Measurements from ENCODE around the gene PRDM16. TPM values are rescaled to one million over a fixed set of nuclear protein-coding genes. Genes with fewer than 3 reads are reported as not detected.

Gene PRDM16
- total and polyA plus RNA-seq, 2 of the 13 experiments (the other 11 are each of a cell fraction or from before 2014, with no cell fraction given) = 0.15 to 0.81 TPM

DNA sequence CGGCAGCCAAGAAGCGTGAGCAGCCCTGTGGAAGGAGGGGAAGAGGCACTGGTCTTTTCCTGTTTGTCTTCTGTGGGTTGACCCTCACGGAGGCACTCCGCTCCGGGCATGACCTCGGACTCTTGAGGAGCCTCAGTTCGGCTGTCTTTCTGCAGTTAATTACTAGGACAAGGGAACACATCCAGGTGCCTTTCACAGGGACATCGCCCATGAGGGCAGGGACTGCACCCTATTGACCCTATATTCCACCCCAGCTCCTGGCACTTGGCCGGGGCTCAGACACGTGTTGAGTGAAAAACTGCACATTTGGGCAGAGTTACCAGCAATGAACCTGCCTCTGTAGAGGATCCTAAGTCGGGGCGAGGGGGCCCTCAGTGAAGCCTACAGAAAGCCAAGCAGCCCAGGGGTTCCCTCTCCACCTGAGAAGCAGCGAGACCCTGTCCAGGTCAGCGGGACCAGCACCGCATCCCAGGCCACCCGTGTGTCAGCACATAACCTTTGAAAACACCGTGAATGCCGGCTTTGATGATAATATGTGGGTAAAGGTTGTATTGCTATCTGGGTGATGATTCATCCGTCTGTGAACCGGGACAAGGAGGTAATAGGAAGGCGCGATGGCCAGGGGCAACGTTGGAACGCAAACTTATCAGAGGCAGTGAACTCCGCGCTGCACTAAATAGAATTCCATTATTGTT lies 224.0 kb downstream of the PRDM16 start (continued):
- TF ChIP-seq, protein P1, sequence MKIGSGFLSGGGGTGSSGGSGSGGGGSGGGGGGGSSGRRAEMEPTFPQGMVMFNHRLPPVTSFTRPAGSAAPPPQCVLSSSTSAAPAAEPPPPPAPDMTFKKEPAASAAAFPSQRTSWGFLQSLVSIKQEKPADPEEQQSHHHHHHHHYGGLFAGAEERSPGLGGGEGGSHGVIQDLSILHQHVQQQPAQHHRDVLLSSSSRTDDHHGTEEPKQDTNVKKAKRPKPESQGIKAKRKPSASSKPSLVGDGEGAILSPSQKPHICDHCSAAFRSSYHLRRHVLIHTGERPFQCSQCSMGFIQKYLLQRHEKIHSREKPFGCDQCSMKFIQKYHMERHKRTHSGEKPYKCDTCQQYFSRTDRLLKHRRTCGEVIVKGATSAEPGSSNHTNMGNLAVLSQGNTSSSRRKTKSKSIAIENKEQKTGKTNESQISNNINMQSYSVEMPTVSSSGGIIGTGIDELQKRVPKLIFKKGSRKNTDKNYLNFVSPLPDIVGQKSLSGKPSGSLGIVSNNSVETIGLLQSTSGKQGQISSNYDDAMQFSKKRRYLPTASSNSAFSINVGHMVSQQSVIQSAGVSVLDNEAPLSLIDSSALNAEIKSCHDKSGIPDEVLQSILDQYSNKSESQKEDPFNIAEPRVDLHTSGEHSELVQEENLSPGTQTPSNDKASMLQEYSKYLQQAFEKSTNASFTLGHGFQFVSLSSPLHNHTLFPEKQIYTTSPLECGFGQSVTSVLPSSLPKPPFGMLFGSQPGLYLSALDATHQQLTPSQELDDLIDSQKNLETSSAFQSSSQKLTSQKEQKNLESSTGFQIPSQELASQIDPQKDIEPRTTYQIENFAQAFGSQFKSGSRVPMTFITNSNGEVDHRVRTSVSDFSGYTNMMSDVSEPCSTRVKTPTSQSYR (CRISPR knock-in tag; IDR thresholded peaks at IDR 0.05; ENCODE audit: borderline replicate concordance) = no peak
- TF ChIP-seq SRSF1 (optimal IDR thresholded peaks at IDR 0.05; ENCODE audit: low read depth, low read length) = no peak
- 0 out of 2 replicates have a peak, but pooled peaks have one; percentile 67 for TF ChIP-seq REL (CRISPR knock-in tag; conservative IDR thresholded peaks at IDR 0.05)
- peak; percentile 77; the same call in 1 of the 2 replicates for TF ChIP-seq FOXK1 (CRISPR knock-in tag; IDR thresholded peaks at IDR 0.05; ENCODE audit: borderline replicate concordance, low read depth)
- peak; percentile 49 for TF ChIP-seq POLR2AphosphoS5 (IDR thresholded peaks at IDR 0.05; ENCODE audit: low read depth, low read length)
- no peak for TF ChIP-seq ZNF33B (CRISPR knock-in tag; IDR thresholded peaks at IDR 0.05)
- no peak for TF ChIP-seq ZNF558 (CRISPR knock-in tag; IDR thresholded peaks at IDR 0.05; ENCODE audit: borderline replicate concordance)
- TF ChIP-seq ZNF460 (CRISPR knock-in tag; IDR thresholded peaks at IDR 0.05; ENCODE audit: borderline replicate concordance) = no peak
- TF ChIP-seq ZNF530 (CRISPR knock-in tag; IDR thresholded peaks at IDR 0.05; ENCODE audit: low read depth) = no peak
- no peak for TF ChIP-seq ZMYM2 (CRISPR knock-in tag; IDR thresholded peaks at IDR 0.05)
- TF ChIP-seq, protein P2, sequence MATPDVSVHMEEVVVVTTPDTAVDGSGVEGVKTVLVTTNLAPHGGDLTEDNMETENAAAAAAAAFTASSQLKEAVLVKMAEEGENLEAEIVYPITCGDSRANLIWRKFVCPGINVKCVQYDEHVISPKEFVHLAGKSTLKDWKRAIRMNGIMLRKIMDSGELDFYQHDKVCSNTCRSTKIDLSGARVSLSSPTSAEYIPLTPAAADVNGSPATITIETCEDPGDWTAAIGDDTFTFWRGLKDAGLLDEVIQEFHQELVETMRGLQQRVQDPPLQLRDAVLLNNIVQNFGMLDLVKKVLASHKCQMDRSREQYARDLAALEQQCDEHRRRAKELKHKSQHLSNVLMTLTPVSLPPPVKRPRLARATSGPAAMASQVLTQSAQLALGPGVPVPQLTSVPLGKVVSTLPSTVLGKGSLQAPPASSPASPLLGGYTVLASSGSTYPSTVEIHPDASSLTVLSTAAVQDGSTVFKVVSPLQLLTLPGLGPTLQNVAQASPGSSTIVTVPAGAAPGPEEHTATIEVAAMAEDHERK (CRISPR knock-in tag; IDR thresholded peaks at IDR 0.05; ENCODE audit: low read depth) = no peak
- no peak for TF ChIP-seq RFX1 (IDR thresholded peaks at IDR 0.05)
- no peak for TF ChIP-seq ZNF773 (CRISPR knock-in tag; IDR thresholded peaks at IDR 0.05; ENCODE audit: borderline replicate concordance)
- TF ChIP-seq, protein P3, sequence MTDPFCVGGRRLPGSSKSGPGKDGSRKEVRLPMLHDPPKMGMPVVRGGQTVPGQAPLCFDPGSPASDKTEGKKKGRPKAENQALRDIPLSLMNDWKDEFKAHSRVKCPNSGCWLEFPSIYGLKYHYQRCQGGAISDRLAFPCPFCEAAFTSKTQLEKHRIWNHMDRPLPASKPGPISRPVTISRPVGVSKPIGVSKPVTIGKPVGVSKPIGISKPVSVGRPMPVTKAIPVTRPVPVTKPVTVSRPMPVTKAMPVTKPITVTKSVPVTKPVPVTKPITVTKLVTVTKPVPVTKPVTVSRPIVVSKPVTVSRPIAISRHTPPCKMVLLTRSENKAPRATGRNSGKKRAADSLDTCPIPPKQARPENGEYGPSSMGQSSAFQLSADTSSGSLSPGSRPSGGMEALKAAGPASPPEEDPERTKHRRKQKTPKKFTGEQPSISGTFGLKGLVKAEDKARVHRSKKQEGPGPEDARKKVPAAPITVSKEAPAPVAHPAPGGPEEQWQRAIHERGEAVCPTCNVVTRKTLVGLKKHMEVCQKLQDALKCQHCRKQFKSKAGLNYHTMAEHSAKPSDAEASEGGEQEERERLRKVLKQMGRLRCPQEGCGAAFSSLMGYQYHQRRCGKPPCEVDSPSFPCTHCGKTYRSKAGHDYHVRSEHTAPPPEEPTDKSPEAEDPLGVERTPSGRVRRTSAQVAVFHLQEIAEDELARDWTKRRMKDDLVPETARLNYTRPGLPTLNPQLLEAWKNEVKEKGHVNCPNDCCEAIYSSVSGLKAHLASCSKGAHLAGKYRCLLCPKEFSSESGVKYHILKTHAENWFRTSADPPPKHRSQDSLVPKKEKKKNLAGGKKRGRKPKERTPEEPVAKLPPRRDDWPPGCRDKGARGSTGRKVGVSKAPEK (CRISPR knock-in tag; IDR thresholded peaks at IDR 0.05; ENCODE audit: borderline replicate concordance) = 0 out of 2 replicates have a peak, but pooled peaks have one; percentile 26
- no peak for TF ChIP-seq REXO4 (CRISPR knock-in tag; IDR thresholded peaks at IDR 0.05; ENCODE audit: borderline replicate concordance)
- TF ChIP-seq, protein P4, sequence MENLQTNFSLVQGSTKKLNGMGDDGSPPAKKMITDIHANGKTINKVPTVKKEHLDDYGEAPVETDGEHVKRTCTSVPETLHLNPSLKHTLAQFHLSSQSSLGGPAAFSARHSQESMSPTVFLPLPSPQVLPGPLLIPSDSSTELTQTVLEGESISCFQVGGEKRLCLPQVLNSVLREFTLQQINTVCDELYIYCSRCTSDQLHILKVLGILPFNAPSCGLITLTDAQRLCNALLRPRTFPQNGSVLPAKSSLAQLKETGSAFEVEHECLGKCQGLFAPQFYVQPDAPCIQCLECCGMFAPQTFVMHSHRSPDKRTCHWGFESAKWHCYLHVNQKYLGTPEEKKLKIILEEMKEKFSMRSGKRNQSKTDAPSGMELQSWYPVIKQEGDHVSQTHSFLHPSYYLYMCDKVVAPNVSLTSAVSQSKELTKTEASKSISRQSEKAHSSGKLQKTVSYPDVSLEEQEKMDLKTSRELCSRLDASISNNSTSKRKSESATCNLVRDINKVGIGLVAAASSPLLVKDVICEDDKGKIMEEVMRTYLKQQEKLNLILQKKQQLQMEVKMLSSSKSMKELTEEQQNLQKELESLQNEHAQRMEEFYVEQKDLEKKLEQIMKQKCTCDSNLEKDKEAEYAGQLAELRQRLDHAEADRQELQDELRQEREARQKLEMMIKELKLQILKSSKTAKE (CRISPR knock-in tag; IDR thresholded peaks at IDR 0.05; ENCODE audit: borderline replicate concordance) = peak; percentile 95
- TF ChIP-seq ZNF75D (CRISPR knock-in tag; IDR thresholded peaks at IDR 0.05; ENCODE audit: borderline replicate concordance) = no peak
- TF ChIP-seq ZNF709 (CRISPR knock-in tag; IDR thresholded peaks at IDR 0.05) = peak; percentile 76; the same call in 1 of the 2 replicates
- TF ChIP-seq SUZ12 (IDR thresholded peaks at IDR 0.05; ENCODE audit: low read depth, low read length) = no peak
- TF ChIP-seq ZNF841 (CRISPR knock-in tag; IDR thresholded peaks at IDR 0.05; ENCODE audit: borderline replicate concordance) = no peak
- no peak for TF ChIP-seq WIZ (CRISPR knock-in tag; IDR thresholded peaks at IDR 0.05)
